GM18951 (cell line): Measurements from ENCODE around the gene MTCH2.
"Not testable (repeated sequence)": the region's sequence is repeated elsewhere in the genome, so short reads cannot be mapped to it uniquely, and the experiment has no call there.

Experiments used
- POLR2A ChIP-seq: IDR thresholded peaks from 4 replicates; pipeline ENCODE4 v1.6.1; 2011; ENCODE audit warnings: mild to moderate bottlenecking; ENCODE audit not compliant: insufficient read length, insufficient read depth; ENCODE audit errors: extremely low read depth
- in situ Hi-C: fragments of 300-500 bp; cut with MboI; formaldehyde crosslinking; loops from one replicate; pipeline ENCODE4 v1.12.0; 2022; ENCODE audit warnings: low sequenced_read_pairs, mixed read lengths, inconsistent platforms; ENCODE audit not compliant: unreplicated experiment

Gene MTCH2

DNA sequence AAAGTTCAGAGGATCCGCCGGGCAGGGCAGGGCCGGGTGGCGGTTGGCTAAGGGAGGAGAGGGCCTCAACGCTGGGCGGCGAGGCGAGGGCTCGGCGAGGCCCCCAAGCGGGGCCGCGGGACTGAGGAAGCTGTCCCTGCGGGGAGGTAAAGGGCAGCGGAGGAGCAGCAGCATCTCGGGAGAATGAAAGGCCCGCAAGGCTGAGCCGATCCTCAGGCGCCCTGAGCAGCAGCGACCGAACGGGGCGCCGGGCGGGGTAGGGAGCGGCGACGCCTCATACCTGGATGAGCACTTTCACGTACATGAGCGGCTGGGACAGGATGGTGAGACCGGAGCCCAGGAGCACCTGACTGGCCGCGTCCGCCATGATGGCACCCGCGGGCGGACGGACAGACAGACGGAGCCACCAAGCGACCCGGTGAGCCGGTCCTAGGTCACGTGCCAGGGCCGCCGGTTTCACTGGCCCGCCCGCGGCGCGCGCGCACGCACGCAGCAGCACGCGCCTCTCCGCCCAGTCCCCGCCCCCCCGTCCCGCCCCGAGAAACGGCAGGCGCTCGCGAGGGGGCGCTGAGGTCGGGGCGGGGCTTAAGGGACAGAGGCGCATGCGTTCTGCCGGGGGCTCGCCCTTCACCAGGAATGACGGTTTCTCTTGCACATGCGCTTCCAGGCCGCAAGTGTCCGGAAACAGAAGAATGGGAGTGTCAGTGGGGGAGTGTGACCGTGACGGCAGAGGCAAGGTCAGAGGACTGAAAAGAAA, at the start of gene MTCH2:
Gene MTCH2, minus strand, starts transcription at position 461 of the 757 bp plus-strand sequence. Its CDS starts 94 bp downstream, at position 367.
- in situ Hi-C loops = no loop called here
- peak; percentile 98 for TF ChIP-seq POLR2A

DNA sequence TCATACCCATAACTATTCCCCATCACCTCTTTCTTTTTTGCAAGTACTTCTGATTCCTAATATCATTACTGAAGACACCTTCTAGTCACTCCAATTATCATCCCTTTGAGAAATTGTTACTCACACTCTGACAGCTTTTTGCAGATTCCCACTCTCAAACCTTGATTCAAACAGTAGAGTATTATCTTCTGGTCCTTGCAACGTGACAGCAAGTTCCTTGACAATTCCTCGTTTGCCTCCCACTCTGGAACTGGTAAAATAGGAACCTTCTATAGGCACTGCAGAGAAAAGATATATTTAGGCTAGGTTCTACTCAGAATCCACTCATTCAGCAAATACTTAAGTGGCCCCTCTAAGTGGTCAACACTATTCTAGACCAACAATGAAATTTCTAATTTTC, 49.6 kb upstream of the MTCH2 start:
- in situ Hi-C loops = no loop called here
- TF ChIP-seq POLR2A = no peak

DNA sequence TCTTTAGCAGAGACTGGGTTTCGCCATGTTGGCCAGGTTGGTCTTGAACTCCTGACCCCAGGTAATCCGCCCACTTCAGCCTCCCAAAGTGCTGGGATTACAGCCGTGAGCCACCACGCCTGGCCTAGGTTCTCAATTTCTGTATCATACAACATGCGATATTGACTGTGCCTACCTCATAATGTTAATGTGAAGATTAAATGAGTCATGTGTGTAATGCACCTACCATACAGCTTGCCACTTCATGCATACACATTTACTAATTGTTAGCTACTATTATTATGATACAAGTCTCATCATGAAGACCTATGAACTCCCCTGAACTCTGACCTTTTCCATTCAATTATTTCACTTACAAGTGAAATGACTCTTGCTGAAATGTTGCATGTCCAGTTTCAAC, 47.1 kb upstream of the MTCH2 start:
- no peak for TF ChIP-seq POLR2A
- in situ Hi-C loops = no loop called here

DNA sequence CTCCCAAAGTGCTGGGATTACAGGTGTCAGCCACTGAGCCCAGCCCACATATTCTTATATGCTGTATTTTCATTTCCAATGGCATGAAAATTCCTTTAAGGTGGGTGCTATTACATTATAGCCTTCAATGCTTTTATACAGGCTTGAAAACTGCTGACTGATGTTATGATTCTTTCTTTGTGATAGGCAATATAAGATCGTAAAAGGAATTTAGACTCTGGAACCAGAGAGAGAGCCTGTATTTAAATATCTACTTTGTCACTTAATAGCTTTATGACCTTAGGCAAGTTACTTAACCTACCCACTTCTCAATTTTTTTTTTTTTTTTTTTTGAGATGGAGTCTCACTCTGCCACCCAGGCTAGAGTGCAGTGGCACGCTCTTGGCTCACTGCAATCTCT, 46.6 kb upstream of the MTCH2 start:
- in situ Hi-C loops = no loop called here
- TF ChIP-seq POLR2A = no peak

DNA sequence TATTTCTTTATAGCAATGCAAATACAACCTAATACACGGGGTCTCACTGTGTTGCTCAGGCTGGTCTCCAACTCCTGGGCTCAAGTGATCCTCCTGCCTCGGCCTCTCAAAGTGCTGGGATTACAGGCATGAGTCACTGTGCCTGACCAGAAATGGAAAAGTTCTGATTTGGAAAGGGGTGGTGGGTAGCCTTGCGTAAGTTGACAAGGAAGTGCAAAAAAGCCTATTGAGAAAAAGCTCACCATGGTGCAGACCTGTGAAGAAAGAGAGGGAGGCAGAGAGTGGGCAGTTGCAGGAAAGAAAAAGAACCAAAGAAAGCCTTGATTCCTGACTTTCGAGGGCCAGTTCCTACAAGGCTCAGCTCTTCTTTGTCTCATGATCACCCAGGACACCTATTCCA, 45.8 kb upstream of the MTCH2 start:
- TF ChIP-seq POLR2A = no peak
- in situ Hi-C loops = no loop called here

DNA sequence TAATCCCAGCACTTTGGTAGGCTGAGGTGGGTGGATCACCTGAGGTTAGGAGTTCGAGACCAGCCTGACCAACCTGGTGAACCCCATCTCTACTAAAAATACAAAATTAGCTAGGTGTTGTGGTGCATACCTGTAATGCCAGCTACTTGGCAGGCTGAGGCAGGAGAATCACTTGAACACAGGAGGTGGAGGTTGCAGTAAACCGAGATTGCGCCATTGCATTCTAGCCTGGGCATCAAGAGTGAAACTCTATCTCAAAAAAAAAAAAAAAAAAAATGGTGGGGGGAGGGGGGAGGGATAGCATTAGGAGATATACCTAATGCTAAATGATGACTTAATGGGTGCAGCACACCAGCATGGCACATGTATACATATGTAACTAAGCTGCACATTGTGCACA, 44.3 kb upstream of the MTCH2 start:
- in situ Hi-C loops = not testable (repeated sequence)

DNA sequence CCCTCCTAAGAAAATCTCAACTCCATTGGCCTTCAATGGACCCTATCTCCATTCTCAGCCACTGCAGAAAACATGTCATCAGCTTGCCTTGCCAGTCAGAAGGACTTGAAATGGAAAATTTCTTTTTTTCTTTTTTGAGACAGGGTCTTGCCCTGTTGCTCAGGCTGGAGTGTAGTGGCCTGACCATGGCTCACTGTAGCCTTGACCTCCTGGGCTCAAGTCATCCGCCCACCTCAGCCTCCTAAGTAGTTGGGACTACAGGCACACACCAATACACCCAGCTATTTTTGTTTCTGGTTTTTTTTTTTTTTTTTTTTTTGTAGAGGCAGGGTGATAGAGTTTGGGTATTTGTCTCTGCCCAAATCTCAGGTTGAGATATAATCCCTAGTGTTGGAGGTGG, 43.8 kb upstream of the MTCH2 start:
- in situ Hi-C loops = no loop called here

DNA sequence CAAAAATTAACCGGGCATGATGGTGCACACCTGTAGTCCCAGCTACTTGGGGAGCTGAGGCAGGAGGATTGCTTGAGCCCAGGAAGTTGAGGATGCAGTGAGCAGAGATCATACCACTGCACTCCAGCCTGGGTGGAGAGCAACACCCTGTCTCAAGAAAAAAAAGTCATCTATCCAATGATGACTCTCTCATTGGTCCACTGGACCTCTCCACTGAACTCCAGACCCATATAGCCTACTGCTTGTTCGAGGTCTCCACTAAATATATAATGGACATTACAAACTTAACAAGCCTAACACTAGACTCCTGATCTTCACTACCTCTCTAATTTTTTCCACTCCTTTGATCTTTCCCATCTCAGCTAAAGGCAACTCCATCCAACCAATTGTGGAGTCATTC, 33.5 kb upstream of the MTCH2 start:
- TF ChIP-seq POLR2A = no peak
- in situ Hi-C loops = no loop called here

More for the DNA sequence above, 43.8 kb upstream of the MTCH2 start:
- no peak for TF ChIP-seq POLR2A

DNA sequence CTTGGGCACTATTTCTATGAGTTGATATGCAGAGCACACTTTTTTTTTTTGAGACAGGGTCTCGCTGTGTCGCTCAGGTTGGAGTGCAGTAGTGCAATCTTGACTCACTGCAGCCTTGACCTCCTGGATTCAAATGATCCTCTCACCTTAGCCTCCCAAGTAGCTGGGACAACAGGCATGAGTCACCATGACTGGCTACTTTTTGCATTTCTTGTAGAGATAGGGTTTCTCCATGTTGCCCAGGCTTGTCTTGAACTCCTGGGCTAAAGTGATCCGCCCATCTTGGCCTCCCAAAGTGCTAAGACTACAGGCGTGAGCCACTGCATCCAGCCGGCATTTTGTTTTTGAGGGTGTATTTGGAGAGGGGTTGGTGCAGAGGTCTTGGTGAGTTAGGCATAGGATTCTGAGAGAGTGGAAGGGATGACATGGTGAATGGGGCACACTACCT, 29.9 kb upstream of the MTCH2 start:
- in situ Hi-C loops = no loop called here
- no peak for TF ChIP-seq POLR2A

DNA sequence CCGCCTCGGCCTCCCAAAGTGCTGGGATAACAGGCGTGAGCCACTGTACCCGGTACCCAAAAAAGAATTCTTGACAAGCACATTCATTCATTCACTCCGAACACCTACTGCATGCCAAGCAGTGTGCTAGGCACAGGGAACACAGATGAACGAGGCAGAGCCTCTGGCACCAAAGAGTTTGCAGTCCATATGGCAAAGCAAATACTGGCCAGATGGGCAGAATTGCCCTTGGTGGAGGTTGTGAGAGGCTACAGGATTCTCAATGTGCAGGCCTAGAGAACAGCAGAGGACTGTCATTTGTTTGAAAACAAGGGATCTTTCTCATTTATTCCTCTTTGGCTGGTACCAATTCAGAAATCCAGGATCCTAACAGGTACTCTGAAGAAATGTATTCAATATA, 27.5 kb upstream of the MTCH2 start:
- TF ChIP-seq POLR2A = no peak
- in situ Hi-C loops = no loop called here

DNA sequence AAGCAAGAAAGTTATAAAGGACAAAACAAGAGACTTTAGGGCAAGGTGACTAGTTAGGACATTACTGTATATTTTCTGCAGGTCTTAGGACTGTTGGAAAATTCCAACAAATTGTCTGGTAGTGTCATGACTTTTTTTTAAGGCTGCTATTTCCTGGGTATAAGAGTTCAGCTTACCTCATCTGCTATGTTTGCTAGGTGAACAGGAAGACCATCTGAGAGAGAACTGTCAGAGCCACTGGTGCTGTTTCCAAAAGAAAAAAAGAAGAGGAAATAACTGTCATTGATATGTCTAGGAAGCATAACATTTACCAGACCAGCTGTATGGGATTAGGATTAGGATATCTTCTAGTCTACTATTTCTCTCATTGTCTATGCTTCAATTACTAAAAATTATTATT, 26.3 kb upstream of the MTCH2 start:
- TF ChIP-seq POLR2A = no peak
- in situ Hi-C loops = no loop called here

DNA sequence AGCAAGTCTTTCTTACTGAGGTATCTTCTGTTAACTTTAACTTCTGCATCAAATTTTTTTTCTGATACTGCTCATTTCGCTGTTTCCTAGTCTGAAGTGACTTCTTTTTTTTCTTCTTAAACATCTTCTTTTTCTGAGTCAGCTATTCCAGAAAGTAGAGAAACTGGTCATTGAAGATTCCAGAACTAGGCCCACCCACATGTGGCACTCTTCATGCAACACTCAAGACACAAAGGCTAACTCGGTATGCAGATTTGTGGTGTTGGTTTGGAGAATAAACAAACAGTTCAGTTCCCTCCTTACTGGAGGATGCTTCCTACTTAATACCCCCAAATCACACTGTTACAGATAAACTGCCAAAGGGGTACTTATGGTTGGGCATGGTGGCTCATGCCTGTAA, 25.2 kb upstream of the MTCH2 start:
- in situ Hi-C loops = no loop called here
- TF ChIP-seq POLR2A = no peak

DNA sequence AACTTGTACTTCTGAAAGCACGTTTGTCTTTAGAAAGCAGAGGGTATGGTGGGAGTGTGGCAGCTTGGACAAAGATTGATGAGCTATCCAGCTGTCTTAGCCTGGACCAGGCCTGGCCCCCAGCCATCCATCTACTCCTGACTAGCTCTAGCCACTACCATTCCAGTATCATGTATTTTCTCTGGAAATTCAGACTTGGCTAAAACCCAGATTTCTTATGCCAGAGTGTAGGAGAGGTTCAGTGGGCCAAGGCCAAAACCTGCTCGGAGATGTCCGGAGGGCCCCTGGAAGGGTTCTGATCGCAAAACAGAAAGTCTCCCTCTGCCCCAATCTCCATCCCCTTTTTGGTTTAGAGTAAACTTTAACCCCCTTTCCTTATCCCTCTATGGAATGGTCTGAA, 24.8 kb upstream of the MTCH2 start:
- TF ChIP-seq POLR2A = no peak

DNA sequence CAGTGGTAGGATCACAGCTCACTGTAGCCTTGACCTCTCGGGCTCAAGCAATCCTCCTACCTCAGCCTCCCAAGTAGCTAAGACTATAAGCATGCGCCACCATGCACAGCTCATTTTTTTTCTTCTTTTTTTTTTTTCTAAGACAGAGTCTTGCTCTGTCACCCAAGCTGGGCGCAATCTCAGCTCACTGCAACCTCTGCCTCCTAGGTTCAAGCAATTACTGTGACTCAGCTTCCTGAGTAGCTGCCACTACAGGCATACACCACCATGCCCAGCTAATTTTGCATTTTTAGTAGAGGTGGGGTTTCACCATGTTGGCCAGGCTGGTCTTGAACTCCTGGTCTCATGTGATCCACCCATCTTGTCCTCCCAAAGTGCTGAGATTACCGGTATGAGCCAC, 22.6 kb upstream of the MTCH2 start:
- in situ Hi-C loops = not testable (repeated sequence)

More for the DNA sequence above, 24.8 kb upstream of the MTCH2 start:
- in situ Hi-C loops = no loop called here

DNA sequence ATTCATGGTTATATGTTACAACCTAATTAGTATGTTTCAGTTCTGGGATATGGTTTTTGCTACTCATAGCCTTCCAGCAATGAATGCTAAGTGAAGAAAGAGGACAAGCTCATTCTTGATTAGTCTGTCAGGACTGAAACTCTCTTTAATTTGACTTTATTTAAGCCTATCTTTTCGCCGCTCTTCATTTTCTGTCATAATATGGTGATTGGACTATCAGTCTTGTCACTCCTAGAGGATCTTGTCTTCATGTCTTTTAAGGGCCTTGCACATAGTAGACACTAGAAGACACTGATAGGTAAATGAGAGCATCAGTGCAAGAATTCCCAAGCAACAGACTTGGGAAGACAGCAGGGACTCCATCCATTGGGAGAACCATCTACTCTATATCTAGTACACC, 18.9 kb upstream of the MTCH2 start:
- TF ChIP-seq POLR2A = no peak
- in situ Hi-C loops = no loop called here
